H9 (cell line): ENCODE measurements around the gene USP27X. TPM values are rescaled to one million over a fixed set of nuclear protein-coding genes. Genes with fewer than 3 reads are reported as not detected.

Experiments
- DNase-seq: peaks from one replicate; pipeline ENCODE4 v3.0.0-alpha.2; 2017
- H2AFZ ChIP-seq: one replicate; pipeline ENCODE4 v1.6.1; 2013; ENCODE audit warnings: mild to moderate bottlenecking, low read length, control low read depth, moderate library complexity
- H2AK5ac ChIP-seq: 2 replicates; pipeline ENCODE4 v1.6.1; 2013; ENCODE audit warnings: low read length, control low read depth, mixed read lengths; ENCODE audit not compliant: insufficient read length
- H2BK120ac ChIP-seq: one replicate; pipeline ENCODE4 v1.6.1; 2013; ENCODE audit warnings: low read depth, mild to moderate bottlenecking, low read length, control low read depth, inconsistent platforms; ENCODE audit not compliant: poor library complexity, severe bottlenecking
- H2BK12ac ChIP-seq: 2 replicates; pipeline ENCODE4 v1.6.1; 2013; ENCODE audit warnings: low read length, control low read depth, mixed read lengths, low read depth; ENCODE audit not compliant: insufficient read length
- H2BK15ac ChIP-seq: 2 replicates; pipeline ENCODE4 v1.6.1; 2013; ENCODE audit warnings: low read depth, low read length, control low read depth
- H2BK20ac ChIP-seq: one replicate; pipeline ENCODE4 v1.6.1; 2013; ENCODE audit warnings: low read depth, mild to moderate bottlenecking, low read length, control low read depth, inconsistent platforms; ENCODE audit not compliant: poor library complexity, severe bottlenecking
- H2BK5ac ChIP-seq: 2 replicates; pipeline ENCODE4 v1.6.1; 2013; ENCODE audit warnings: low read length, control low read depth, mixed read lengths; ENCODE audit not compliant: insufficient read length
- H3K14ac ChIP-seq: 2 replicates; pipeline ENCODE4 v1.6.1; 2013; ENCODE audit warnings: low read length, control low read depth; ENCODE audit not compliant: insufficient read depth
- H3K18ac ChIP-seq: 2 replicates; pipeline ENCODE4 v1.6.1; 2013; ENCODE audit warnings: low read depth, mild to moderate bottlenecking, mixed read lengths, low read length, control low read depth; ENCODE audit not compliant: insufficient read length
- H3K23ac ChIP-seq: 2 replicates; pipeline ENCODE4 v1.6.1; 2013; ENCODE audit warnings: low read length, control low read depth, mixed read lengths, low read depth; ENCODE audit not compliant: insufficient read length
- H3K23me2 ChIP-seq: 2 replicates; pipeline ENCODE4 v1.6.1; 2013; ENCODE audit warnings: low read depth, mild to moderate bottlenecking, mixed read lengths, low read length, control low read depth; ENCODE audit not compliant: insufficient read length, poor library complexity, severe bottlenecking
- H3K27ac ChIP-seq: 2 replicates; pipeline ENCODE4 v1.5.1; 2013; ENCODE audit warnings: low read length, control low read depth, mixed read lengths, low read depth; ENCODE audit not compliant: insufficient read length
- H3K27me3 ChIP-seq: 2 replicates; pipeline ENCODE4 v1.6.1; 2013; ENCODE audit warnings: low read length, control low read depth, inconsistent platforms; ENCODE audit not compliant: insufficient read depth
- H3K4ac ChIP-seq: 2 replicates; pipeline ENCODE4 v1.6.1; 2013; ENCODE audit warnings: low read depth, mild to moderate bottlenecking, control low read depth, inconsistent platforms, low read length, moderate library complexity
- H3K4me1 ChIP-seq: 2 replicates; pipeline ENCODE4 v1.6.1; 2013; ENCODE audit warnings: low read length, control low read depth, inconsistent platforms; ENCODE audit not compliant: insufficient read depth
- H3K4me2 ChIP-seq: 2 replicates; pipeline ENCODE4 v1.6.1; 2013; ENCODE audit warnings: low read length, control low read depth, mixed read lengths; ENCODE audit not compliant: insufficient read length, insufficient read depth
- H3K56ac ChIP-seq: 2 replicates; pipeline ENCODE4 v1.6.1; 2013; ENCODE audit warnings: low read depth, mild to moderate bottlenecking, mixed read lengths, low read length, control low read depth; ENCODE audit not compliant: insufficient read length
- H3K79me1 ChIP-seq: 2 replicates; pipeline ENCODE4 v1.6.1; 2013; ENCODE audit warnings: low read depth, mild to moderate bottlenecking, moderate library complexity, low read length, control low read depth, inconsistent platforms; ENCODE audit not compliant: insufficient read depth, poor library complexity, severe bottlenecking
- H3K79me2 ChIP-seq: 2 replicates; pipeline ENCODE4 v1.6.1; 2013; ENCODE audit warnings: low read length, control low read depth, inconsistent platforms; ENCODE audit not compliant: insufficient read depth
- H3K9ac ChIP-seq: 2 replicates; pipeline ENCODE4 v1.6.1; 2013; ENCODE audit warnings: low read length, control low read depth, mixed read lengths; ENCODE audit not compliant: insufficient read length; ENCODE audit errors: extremely low read depth
- H3K9me3 ChIP-seq: one replicate; pipeline ENCODE4 v1.6.1; 2013; ENCODE audit warnings: low read depth, low read length, inconsistent platforms; ENCODE audit not compliant: control insufficient read depth
- H3T11ph ChIP-seq: one replicate; pipeline ENCODE4 v1.6.1; 2013; ENCODE audit warnings: mild to moderate bottlenecking, low read length, control low read depth, inconsistent platforms
- H4K20me1 ChIP-seq: one replicate; pipeline ENCODE4 v1.6.1; 2013; ENCODE audit not compliant: control insufficient read depth, insufficient read length, insufficient read depth
- H4K5ac ChIP-seq: 2 replicates; pipeline ENCODE4 v1.6.1; 2013; ENCODE audit warnings: low read depth, mild to moderate bottlenecking, mixed read lengths, low read length, control low read depth; ENCODE audit not compliant: insufficient read length
- H4K8ac ChIP-seq: replicated peaks from 2 replicates; pipeline ENCODE4 v1.6.1; 2013; ENCODE audit warnings: low read length, control low read depth, mixed read lengths, low read depth; ENCODE audit not compliant: insufficient read length
- H4K91ac ChIP-seq: 2 replicates; pipeline ENCODE4 v1.6.1; 2013; ENCODE audit warnings: low read depth, mild to moderate bottlenecking, moderate library complexity, mixed read lengths, low read length, control low read depth; ENCODE audit not compliant: insufficient read length
- H3K27ac Mint-ChIP-seq, 3 experiments: 2 replicates in 2 of 3; 3 replicates in 1 of 3; pipeline ENCODE4 v1.8.0; 2020 to 2021; ENCODE audit warnings: mixed read lengths in 3 of 3, mild to moderate bottlenecking in 1 of 3, moderate library complexity in 1 of 3
- H3K27me3 Mint-ChIP-seq: 2 replicates; pipeline ENCODE4 v1.8.0; 2021; ENCODE audit warnings: low read depth, mild to moderate bottlenecking, moderate library complexity, mixed read lengths
- H3K36me3 Mint-ChIP-seq, 3 experiments: 2 replicates in 2 of 3; 3 replicates in 1 of 3; pipeline ENCODE4 v1.8.0; 2020 to 2021; ENCODE audit warnings: low read depth in 3 of 3, mixed read lengths in 3 of 3; ENCODE audit not compliant: insufficient read depth in 1 of 3
- H3K4me1 Mint-ChIP-seq, 2 experiments: 2 replicates each; pipeline ENCODE4 v1.8.0; 2020; ENCODE audit warnings: mixed read lengths in 2 of 2
- H3K4me3 Mint-ChIP-seq, 2 experiments: 2 replicates in 1 of 2; 3 replicates in 1 of 2; pipeline ENCODE4 v1.8.0; 2020 to 2021; ENCODE audit warnings: mild to moderate bottlenecking in 2 of 2, mixed read lengths in 2 of 2, moderate library complexity in 1 of 2
- H3K9me3 Mint-ChIP-seq, 2 experiments: 2 replicates in 1 of 2; 3 replicates in 1 of 2; pipeline ENCODE4 v1.8.0; 2020; ENCODE audit warnings: mild to moderate bottlenecking in 2 of 2, mixed read lengths in 2 of 2, moderate library complexity in 1 of 2
- WGBS: extraction: QIAGEN DNeasy Blood & Tissue Kit; methylation state at CpG from one replicate; pipeline ENCODE4 v1.1.7; 2013; ENCODE audit warnings: missing lambda C conversion rate, low lambda C conversion rate, mixed read lengths; ENCODE audit not compliant: insufficient read length; ENCODE audit errors: extremely low coverage; 5-methylcytosine and 5-hydroxymethylcytosine counted together
- total RNA-seq: library from RNA; stranded (reverse); gene quantifications from 2 replicates; pipeline ENCODE4 v1.2.1, GENCODE V29; 2021
- TF ChIP-seq, protein P1 (sequence below): fragments of 200-600 bp; sonication (generic); conservative IDR thresholded peaks from 3 replicates; pipeline ENCODE4 v1.8.0; 2021; ENCODE audit warnings: antibody characterized with exemption, mild to moderate bottlenecking

Gene USP27X
- total RNA-seq, 1 experiment from 2014 or later = 5.7 TPM

- Histone ChIP-seq H2AK5ac (no peak overlapping the region), H2BK5ac (no peak overlapping the region), H3K4me2 (no peak overlapping the region), H3K4me1 (no peaks in the 10 kb centered on the region), H3K56ac (no peak overlapping the region), H2AFZ (no peak overlapping the region), H4K8ac (no peak overlapping the region), H3K18ac (no peak overlapping the region), H3K9me3 (peaks cover 12% of the 10 kb centered on the region), H3K23ac (no peak overlapping the region), H2BK12ac (no peak overlapping the region), H2BK15ac (no peak overlapping the region), H3K14ac (no peak overlapping the region), H3K79me1 (no peaks in the 10 kb centered on the region), H4K91ac (no peak overlapping the region), H3K4ac (no peak overlapping the region), H3K79me2 (no peaks in the 10 kb centered on the region), H3K23me2 (no peaks in the 10 kb centered on the region), H3T11ph (no peak overlapping the region), H3K9ac (no peak overlapping the region), H2BK120ac (no peak overlapping the region), H4K20me1 (no peaks in the 10 kb centered on the region), H3K27me3 (no peaks in the 10 kb centered on the region), H2BK20ac (no peak overlapping the region), H4K5ac (no peak overlapping the region), H3K27ac (no peak overlapping the region)
- H3K36me3 Mint-ChIP-seq = peaks cover 3 to 12% (median 5%) of the 10 kb centered on the region in 3 experiments; a peak in 6 of 7 replicates
- WGBS = no CpG with 5 or more reads among the region's 4 CpGs
- no peak overlapping the region for H3K4me3 Mint-ChIP-seq
- peaks cover 6% of the 10 kb centered on the region for H3K27me3 Mint-ChIP-seq
- no peaks in the 10 kb centered on the region for H3K4me1 Mint-ChIP-seq
- no peak for DNase-seq
- peak overlapping the region in 1 of 3 experiments; percentile 18; a peak in 1 of 7 replicates for H3K27ac Mint-ChIP-seq
- TF ChIP-seq, protein P1, sequence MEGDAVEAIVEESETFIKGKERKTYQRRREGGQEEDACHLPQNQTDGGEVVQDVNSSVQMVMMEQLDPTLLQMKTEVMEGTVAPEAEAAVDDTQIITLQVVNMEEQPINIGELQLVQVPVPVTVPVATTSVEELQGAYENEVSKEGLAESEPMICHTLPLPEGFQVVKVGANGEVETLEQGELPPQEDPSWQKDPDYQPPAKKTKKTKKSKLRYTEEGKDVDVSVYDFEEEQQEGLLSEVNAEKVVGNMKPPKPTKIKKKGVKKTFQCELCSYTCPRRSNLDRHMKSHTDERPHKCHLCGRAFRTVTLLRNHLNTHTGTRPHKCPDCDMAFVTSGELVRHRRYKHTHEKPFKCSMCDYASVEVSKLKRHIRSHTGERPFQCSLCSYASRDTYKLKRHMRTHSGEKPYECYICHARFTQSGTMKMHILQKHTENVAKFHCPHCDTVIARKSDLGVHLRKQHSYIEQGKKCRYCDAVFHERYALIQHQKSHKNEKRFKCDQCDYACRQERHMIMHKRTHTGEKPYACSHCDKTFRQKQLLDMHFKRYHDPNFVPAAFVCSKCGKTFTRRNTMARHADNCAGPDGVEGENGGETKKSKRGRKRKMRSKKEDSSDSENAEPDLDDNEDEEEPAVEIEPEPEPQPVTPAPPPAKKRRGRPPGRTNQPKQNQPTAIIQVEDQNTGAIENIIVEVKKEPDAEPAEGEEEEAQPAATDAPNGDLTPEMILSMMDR = no peak
- H3K9me3 Mint-ChIP-seq = peaks cover 60 to 72% of the 10 kb centered on the region in 2 experiments
These were observed 13.3 kb downstream of the USP27X start for GRCh38 chrX:49892542-49892941.
